ENCODE measurements around the gene MEF2C.
"Not testable (repeated sequence)": the region's sequence is repeated elsewhere in the genome, so short reads cannot be mapped to it uniquely, and the experiment has no call there.

MEF2C gene

DNA sequence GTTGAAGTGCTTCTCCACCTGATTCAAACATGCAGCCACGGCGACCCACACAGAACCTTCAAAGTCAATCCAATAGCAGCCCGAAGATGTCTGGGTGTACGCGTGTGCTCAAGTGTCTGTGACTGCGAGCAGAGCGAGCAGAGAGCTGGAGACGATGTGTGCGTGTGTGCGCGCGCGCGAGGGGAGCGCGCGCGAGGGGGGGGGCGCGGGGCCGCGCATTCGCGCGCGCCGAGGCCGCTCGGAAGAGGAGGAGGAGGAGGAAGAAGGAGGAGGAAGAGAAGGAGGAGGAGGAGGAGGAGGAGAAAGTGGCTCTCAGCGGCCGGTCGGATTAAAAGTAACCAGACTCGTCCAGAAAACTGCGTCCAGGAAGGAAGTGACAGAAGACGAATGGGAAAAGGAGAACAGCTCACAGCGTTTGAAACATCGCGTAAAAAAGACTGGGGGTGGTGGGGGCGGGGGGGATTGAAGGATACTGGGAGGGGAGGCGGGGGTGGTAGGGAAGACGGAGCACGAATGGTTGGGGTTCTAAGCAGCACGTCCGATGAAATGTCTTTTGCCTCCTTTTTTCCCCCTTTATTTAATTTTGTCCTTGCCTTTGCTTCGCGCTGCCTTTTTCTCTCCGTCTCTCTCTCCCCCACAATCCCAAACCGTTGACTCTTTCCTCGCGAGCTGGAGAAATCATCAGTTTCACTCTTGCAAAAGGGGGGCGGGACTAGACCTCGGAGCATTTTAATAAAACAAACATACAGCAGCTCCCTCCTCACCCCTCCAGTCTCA, at the start of gene MEF2C:
Gene MEF2C (minus strand): TSS at position 126 of the 777 bp plus-strand sequence. CDS start 59,396 bp downstream, outside the sequence.
- DNase-seq = no peak

DNA sequence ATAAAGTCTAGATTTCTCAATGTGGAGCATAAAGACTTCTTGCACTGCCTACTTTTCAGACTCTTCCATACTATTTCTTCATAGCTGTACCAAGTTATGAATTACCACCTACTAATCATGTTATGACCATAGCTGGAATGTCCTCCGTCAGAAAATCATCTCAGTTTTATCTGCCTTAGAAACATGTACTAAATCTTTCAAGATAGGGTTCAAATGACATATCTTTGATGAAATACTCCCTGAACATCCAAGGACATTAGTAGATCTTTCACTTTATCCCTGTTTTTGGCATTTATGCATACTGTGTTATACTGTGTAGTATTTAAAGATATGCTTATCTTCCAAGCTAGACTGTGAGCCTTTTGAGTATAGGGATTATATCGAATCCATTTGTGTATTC, 49.6 kb upstream of the MEF2C start:
- no peak for DNase-seq

DNA sequence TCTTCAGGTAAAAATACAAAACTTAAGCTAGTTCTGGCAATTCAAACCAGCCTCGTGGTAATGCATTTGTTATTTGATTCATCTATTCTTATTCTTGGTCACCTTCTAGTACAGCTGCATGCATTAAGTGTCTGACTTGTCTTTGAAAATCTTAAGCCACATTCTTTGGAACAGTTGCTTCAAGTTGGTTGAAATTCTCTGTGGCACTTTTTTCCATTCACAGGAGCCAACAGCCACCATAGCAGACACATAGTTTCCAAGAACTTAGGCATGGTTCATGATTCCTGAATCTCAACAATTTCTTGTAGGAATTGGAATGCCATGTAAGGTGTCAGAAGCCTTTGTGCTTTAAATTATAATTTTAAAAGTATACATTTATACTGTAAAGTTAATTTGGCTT, 47.4 kb upstream of the MEF2C start:
- DNase-seq = no peak

DNA sequence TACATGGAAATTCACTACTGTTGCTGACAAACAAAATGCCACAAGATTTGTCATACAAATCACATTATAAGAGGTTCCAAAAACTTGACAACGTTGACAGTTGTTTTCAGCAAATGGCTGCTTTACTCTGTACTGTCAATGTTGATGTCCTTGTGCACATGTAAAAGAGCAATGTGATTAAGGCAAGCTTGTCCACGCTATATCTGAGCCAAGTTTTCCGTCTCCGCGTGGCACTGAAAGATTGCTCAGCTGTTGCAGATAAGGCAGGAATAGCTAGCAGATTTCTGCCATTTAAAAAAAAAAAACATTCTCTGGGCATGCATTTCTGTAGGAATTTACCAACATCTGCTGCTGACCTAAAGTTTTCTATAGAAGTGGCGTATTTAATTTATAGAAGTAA, 46.4 kb upstream of the MEF2C start:
- no peak for DNase-seq

DNA sequence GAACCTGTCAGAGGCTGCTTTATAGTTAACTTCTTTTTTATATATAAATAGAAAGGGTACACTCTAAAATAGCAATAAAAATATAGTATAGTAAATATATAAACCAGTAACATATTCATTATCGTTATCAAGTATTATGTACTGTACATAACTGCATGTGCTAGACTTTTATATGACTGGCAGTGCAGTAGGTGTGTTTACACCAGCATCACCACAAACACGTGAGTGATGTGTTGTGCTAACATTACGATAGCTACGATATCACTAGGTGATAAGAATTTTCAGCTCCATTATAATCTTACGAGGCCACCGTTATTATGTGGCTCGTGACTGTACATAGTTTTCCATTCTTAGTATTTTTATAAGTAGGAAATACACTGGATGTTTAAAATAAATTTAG, 43.8 kb upstream of the MEF2C start:
- no peak for DNase-seq

- no peak for DNase-seq
Observed at GRCh38 chr5:88925692-88926490, 42.9 kb upstream of the MEF2C start.

DNA sequence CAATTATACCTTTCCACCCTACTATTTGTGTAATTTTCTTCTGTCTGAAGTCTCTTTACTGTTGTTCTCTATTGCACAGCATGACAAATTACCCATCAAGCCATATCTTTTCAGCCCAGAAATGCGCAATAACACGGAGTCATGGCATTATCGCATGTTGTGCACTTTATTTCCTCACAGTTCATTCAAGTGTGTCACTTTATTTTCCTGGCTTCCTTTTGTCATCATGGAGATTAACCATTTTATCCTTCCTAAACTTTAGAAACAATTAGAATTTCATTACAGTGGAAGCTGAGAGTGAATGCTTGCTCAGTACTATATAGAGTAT, 41.3 kb upstream of the MEF2C start:
- DNase-seq = no peak

DNA sequence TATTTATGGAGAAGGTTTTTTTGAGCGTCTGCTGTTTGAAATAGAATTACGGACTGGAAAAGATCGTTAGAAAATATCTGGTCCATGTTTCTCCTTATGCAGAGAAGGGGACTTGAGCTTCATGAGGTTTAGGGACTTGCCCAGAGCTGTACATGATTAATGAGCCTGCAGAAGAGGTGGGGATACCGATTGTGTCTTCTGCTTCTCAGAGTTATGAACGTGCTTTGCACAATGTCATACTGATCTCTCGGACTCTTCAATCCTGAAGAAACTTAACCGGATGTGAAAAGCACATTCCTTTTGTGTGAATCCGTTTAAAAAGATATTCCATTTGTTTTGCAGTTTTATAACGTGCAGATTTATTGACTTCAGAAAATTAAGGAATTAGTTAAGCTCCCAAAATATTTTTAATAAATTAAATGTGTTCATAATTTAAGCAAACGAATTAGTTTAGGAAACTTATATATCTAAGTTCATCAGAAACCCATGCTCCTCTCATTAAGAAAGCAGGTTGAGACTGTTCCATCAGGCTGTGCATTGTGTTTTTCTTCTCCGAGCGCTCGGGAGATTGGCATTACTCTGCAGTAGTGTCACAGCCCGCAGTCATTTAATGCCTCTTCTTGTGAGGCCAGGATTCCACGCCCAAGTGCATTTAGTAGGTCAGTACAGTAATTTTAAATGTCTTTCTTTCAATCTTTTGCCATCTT, 40.8 kb upstream of the MEF2C start:
- no peak for DNase-seq

GRCh38 chr5:88912743-88913142, 29.8 kb upstream of the MEF2C start:
- not testable (repeated sequence) for DNase-seq

DNA sequence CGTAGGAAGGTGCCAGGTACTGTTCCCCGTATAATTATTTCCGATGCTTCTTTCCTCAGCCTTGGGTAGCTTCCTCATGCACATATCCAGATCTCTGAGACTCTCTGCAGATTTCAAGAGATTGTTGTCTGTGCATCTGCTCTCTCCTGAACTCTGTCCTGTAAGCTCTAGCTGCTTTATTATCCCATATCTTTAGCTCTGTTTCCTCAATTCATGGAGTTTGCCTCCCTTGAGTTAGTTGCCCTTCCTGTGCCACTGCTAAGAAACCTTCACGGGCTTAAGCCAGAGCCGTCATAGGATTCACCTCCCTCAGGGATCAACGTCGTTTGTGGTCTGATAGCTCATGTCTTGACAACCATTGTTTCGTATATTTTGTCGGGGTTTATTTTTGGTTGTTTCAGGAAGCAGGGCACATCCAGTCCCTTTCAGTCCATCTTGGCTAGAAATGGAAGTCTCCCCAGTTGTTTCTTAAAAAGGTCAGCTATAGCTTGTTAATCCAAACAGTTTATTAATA, 28.1 kb upstream of the MEF2C start:
- DNase-seq = not testable (repeated sequence)

GRCh38 chr5:88904478-88904877, 21.5 kb upstream of the MEF2C start:
- not testable (repeated sequence) for DNase-seq

GRCh38 chr5:88903966-88904365, 21.0 kb upstream of the MEF2C start:
- not testable (repeated sequence) for DNase-seq

DNA sequence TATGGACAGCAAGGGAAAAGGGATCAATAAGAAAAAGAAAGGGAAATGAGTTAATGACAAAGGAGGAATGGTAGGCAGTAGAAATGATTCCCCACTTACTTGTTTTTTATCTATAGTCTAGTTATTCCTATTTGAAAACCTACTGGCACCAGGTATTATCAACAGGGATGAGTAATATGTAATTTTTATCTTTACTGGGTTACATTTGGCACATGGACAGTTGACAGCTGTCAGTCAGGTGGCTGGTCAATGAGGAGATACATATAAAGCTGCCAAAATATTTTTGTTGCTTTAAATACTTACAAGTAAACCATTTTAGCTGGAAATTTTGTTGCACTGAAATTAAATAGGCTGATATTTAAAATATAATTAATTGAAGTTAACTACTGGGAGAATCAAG, 18.1 kb upstream of the MEF2C start:
- not testable (repeated sequence) for DNase-seq

- DNase-seq = no peak
Observed at GRCh38 chr5:88899096-88899737, 16.2 kb upstream of the MEF2C start.

DNA sequence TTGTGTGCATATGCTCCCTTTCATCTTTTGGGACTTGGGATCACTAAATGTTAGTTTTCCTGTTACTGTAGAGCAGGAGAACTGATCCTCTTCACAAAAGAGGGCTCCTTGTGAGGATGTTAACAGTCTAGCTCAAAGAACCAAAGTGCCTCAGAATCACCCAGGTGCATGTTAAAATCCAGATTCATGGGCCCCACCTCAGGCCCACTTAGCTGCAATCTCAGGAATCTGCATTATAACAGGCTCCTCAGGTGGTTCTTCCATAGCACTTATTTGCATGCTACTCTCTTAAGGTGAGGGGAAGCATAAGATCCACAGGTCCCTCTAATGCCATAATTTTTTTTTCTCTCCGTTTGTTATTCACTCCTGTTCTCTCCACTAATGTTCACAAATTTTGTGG, 14.8 kb upstream of the MEF2C start:
- DNase-seq = no peak

GRCh38 chr5:88895681-88896501, 12.9 kb upstream of the MEF2C start:
- DNase-seq = no peak

GRCh38 chr5:88892669-88893068, 9.7 kb upstream of the MEF2C start:
- DNase-seq = no peak

DNA sequence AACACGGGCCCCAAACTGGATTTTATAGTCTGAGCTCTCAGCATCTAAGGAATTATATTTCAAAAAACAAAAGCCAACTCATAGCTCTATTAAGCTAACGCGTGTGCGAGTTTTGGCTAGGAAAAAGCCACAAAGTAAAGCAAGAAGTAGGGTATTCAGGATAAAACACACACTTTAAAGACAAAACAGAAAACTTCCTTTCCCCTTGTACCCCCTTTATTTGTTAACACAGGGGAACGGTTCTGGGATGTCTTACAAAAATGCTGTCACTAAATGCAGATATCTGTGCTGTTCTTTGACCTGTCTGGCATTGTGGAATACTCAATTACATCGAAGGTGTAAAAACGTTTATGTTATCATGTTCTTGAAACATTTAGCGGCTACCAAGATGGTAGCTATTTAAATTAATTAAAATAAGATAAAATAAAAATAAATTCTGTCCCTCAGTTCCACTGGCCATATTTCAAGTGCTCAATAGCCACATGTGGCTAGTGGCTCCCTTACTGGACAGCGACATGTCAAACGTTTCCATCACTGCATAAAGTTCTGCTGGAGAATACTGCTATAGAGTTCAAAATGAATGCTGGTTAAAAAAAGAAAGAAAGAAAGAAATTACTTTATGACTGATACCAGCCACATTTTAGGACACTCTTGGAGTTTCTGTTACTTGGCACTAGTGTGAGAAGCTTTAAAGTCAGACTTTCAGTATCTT, 7.2 kb upstream of the MEF2C start:
- no peak for DNase-seq

- DNase-seq = no peak
Observed at GRCh38 chr5:88889189-88890069, 6.4 kb upstream of the MEF2C start.

DNA sequence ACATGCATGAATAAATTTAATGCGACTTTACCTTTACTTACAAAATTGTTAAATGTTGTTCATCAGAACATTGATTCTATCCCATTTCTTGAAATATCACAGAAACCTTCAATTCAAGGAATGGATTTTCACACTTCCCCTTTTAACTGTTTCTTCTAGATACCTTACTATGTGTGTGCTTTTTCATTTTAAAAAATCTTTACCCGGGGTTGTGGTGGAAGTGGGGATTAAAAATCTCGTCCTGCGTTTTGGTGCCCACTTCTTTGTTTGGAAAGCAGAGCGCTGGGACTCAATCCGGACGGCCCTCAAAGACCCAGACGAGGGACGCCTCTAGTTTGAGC, 5.8 kb upstream of the MEF2C start:
- no peak for DNase-seq

DNA sequence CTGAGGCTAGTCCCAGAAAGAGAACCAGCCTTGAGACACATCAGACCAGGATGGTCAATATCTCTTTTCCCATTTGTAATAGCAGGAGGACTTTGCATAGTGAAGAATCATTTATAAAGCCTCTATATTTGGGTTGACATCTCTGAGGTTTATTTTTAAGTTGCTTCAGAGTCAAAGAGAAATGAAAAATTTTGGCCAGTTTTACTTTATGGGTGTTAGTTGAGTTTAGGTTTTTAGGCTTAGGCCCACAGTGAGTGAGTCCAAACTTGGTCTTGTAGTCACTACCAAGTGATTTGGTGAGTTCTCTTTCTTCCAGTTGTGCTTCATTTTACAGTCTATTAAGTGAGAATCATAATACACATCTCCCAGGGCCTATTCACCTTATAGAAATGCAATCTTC, 5.3 kb upstream of the MEF2C start:
- no peak for DNase-seq

Data from activated CD4-positive, CD25-positive, alpha-beta regulatory T cell treated with anti-CD3 and anti-CD28 coated beads, Interleukin-2, amount 50 U/mL, for 72 hours (primary cell).